ENCODE measurements around the gene LIN37. TPM values are rescaled to one million over a fixed set of nuclear protein-coding genes. Genes with fewer than 3 reads are reported as not detected.

The LIN37 gene
- total RNA-seq, 1 experiment from 2014 or later: 12.4 TPM

DNA sequence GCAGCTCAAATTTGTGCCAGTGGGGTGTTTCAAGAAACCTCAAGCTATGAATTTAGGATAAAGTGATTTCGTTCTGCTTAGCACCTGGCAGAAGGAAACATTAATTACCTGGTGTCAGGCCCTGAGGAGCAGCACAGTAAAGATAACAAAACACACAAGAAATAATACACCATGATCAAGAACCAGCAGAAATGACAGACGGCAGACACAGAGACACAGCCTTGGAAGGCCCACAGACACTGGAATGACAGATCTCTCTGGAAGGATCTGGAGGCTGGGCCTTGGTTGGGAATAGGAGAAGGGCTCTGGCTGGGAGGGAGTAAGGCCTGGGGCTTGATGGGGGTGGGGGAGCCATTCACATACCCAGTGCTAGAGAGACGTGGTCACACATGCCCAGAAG is 53.5 kb downstream of the LIN37 start:
- CTCF ChIA-PET: no interaction called here
- intact Hi-C loops (cut with micrococcal nuclease; ENCODE audit: unreplicated experiment): no loop called here
- DNase-seq: no peak
- H3K4me1 Mint-ChIP-seq (ENCODE audit: low read depth, unreplicated experiment): no peaks in the 10 kb centered on the region
- no peaks in the 10 kb centered on the region for H3K9me3 Mint-ChIP-seq (ENCODE audit: low read depth, unreplicated experiment)
- TF ChIP-seq, protein P1, sequence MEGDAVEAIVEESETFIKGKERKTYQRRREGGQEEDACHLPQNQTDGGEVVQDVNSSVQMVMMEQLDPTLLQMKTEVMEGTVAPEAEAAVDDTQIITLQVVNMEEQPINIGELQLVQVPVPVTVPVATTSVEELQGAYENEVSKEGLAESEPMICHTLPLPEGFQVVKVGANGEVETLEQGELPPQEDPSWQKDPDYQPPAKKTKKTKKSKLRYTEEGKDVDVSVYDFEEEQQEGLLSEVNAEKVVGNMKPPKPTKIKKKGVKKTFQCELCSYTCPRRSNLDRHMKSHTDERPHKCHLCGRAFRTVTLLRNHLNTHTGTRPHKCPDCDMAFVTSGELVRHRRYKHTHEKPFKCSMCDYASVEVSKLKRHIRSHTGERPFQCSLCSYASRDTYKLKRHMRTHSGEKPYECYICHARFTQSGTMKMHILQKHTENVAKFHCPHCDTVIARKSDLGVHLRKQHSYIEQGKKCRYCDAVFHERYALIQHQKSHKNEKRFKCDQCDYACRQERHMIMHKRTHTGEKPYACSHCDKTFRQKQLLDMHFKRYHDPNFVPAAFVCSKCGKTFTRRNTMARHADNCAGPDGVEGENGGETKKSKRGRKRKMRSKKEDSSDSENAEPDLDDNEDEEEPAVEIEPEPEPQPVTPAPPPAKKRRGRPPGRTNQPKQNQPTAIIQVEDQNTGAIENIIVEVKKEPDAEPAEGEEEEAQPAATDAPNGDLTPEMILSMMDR (IDR thresholded peaks at IDR 0.05; ENCODE audit: unreplicated experiment): no peak
- no peaks in the 10 kb centered on the region for H3K36me3 Mint-ChIP-seq (ENCODE audit: insufficient read depth, unreplicated experiment)
- H3K27ac Mint-ChIP-seq (ENCODE audit: unreplicated experiment): no peak overlapping the region
- peaks cover 28% of the 10 kb centered on the region for H3K27me3 Mint-ChIP-seq (ENCODE audit: unreplicated experiment)
- no TSS peak for BruUV-seq (replicated peaks)
- no peak overlapping the region for H3K4me3 Mint-ChIP-seq (ENCODE audit: low read depth, unreplicated experiment)

Other genes with a start within 250 kb of the LIN37 start
- gene DMKN, start 234.9 kb upstream of the LIN37 start, total RNA-seq (2022): 218 and 224 TPM in 2 replicates
- not detected in 2 replicates for gene SBSN, start 220.3 kb upstream of the LIN37 start, total RNA-seq (2022)
- not detected in 2 replicates for gene GAPDHS, start 215.1 kb upstream of the LIN37 start, total RNA-seq (2022)
- gene TMEM147, start 202.9 kb upstream of the LIN37 start, total RNA-seq (2022): 114 and 118 TPM in 2 replicates
- gene ATP4A, start 184.9 kb upstream of the LIN37 start, total RNA-seq (2022): not detected in 2 replicates
- gene PMIS2, start 162.4 kb upstream of the LIN37 start, total RNA-seq (2022): not detected in 2 replicates
- 35.3 and 38.0 TPM in 2 replicates for gene HAUS5, start 135.8 kb upstream of the LIN37 start, total RNA-seq (2022)
- 148 and 162 TPM in 2 replicates for gene RBM42, start 119.5 kb upstream of the LIN37 start, total RNA-seq (2022)
- 1.3 TPM in 1 of 2 replicates, not detected in the other for gene ETV2, start 106.8 kb upstream of the LIN37 start, total RNA-seq (2022)
- 488 and 497 TPM in 2 replicates for gene COX6B1, start 100.3 kb upstream of the LIN37 start, total RNA-seq (2022)
- gene UPK1A, start 82.1 kb upstream of the LIN37 start, total RNA-seq (2022): not detected in 2 replicates
- not detected in 2 replicates for gene ZBTB32, start 44.0 kb upstream of the LIN37 start, total RNA-seq (2022)
- gene KMT2B, start 30.6 kb upstream of the LIN37 start, total RNA-seq (2022): 65.2 and 65.3 TPM in 2 replicates
- 9.2 and 9.9 TPM in 2 replicates for gene IGFLR1, start 6.1 kb upstream of the LIN37 start, total RNA-seq (2022)
- gene U2AF1L4, start 3.2 kb upstream of the LIN37 start, total RNA-seq (2022): 15.1 and 16.2 TPM in 2 replicates
- gene PSENEN, start 2.9 kb upstream of the LIN37 start, total RNA-seq (2022): 114 and 126 TPM in 2 replicates
- gene HSPB6, start 8.5 kb downstream of the LIN37 start, total RNA-seq (2022): 0.71 and 0.93 TPM in 2 replicates
- gene PROSER3, start 9.6 kb downstream of the LIN37 start, total RNA-seq (2022): 70.3 and 70.7 TPM in 2 replicates
- gene ARHGAP33, start 27.0 kb downstream of the LIN37 start, total RNA-seq (2022): 16.8 and 27.0 TPM in 2 replicates
- gene PRODH2, start 64.3 kb downstream of the LIN37 start, total RNA-seq (2022): not detected in 2 replicates
- gene NPHS1, start 103.9 kb downstream of the LIN37 start, total RNA-seq (2022): not detected in 2 replicates
- gene KIRREL2, start 108.3 kb downstream of the LIN37 start, total RNA-seq (2022): 0.17 and 0.26 TPM in 2 replicates
- 11.5 and 15.8 TPM in 2 replicates for gene APLP1, start 120.0 kb downstream of the LIN37 start, total RNA-seq (2022)
- 14.9 and 15.6 TPM in 2 replicates for gene NFKBID, start 152.0 kb downstream of the LIN37 start, total RNA-seq (2022)
- not detected in 2 replicates for gene HCST, start 154.0 kb downstream of the LIN37 start, total RNA-seq (2022)
- gene TYROBP, start 159.7 kb downstream of the LIN37 start, total RNA-seq (2022): not detected in 2 replicates
- gene LRFN3, start 187.8 kb downstream of the LIN37 start, total RNA-seq (2022): 15.2 and 18.5 TPM in 2 replicates
- 16.9 and 17.1 TPM in 2 replicates for gene SDHAF1, start 246.6 kb downstream of the LIN37 start, total RNA-seq (2022)